H1 (cell line): ENCODE measurements around the gene TNIK. TPM values are rescaled to one million over a fixed set of nuclear protein-coding genes. Genes with fewer than 3 reads are reported as not detected.

ENCODE experiments used
- CTCF ChIA-PET: fragments of 300-600 bp; sonication (Branson Sonifier 250); formaldehyde crosslinking; loops from one replicate; lab custom pipeline; 2021; ENCODE audit not compliant: partially characterized antibody; lab: Charles Lee
- POLR2A ChIA-PET: fragments of 300-600 bp; sonication (Branson Sonifier 250); formaldehyde crosslinking; loops from one replicate; lab custom pipeline; 2021; ENCODE audit warnings: inconsistent platforms; ENCODE audit not compliant: partially characterized antibody; lab: Charles Lee
- DNase-seq, 2 experiments: peaks; one replicate each; pipeline versions ENCODE4 v3.0.0 to v3.0.0-alpha.2; 2010 to 2022; ENCODE audit warnings: low spot score in 2 of 2, low read depth in 1 of 2, mixed read lengths in 1 of 2
- FAIRE-seq: peaks from 2 replicates; lab custom pipeline; 2011; peaks lifted over from hg19 to GRCh38; lab: Jason Lieb, UNC
- H2AFZ ChIP-seq: 2 replicates; pipeline ENCODE4 v1.8.1; 2012; ENCODE audit warnings: low read length, inconsistent platforms
- H2AK5ac ChIP-seq: 2 replicates; pipeline ENCODE4 v1.6.1; 2013; ENCODE audit warnings: low read depth, low read length
- H2BK120ac ChIP-seq: replicated peaks from 2 replicates; pipeline ENCODE3; 2013; ENCODE audit warnings: low read depth, low read length, inconsistent platforms
- H2BK12ac ChIP-seq: 2 replicates; pipeline ENCODE4 v1.6.1; 2013; ENCODE audit warnings: low read depth, low read length
- H2BK15ac ChIP-seq: 2 replicates; pipeline ENCODE4 v1.6.1; 2013; ENCODE audit warnings: low read length
- H2BK20ac ChIP-seq: 2 replicates; pipeline ENCODE4 v1.6.1; 2013; ENCODE audit warnings: low read length
- H2BK5ac ChIP-seq: 2 replicates; pipeline ENCODE4 v1.6.1; 2013; ENCODE audit warnings: low read depth, low read length
- H3K14ac ChIP-seq: 2 replicates; pipeline ENCODE4 v1.6.1; 2013; ENCODE audit warnings: inconsistent platforms; ENCODE audit not compliant: insufficient read length
- H3K18ac ChIP-seq: 2 replicates; pipeline ENCODE4 v1.6.1; 2013; ENCODE audit warnings: low read length; ENCODE audit errors: extremely low read depth
- H3K23ac ChIP-seq: 2 replicates; pipeline ENCODE4 v1.6.1; 2013; ENCODE audit warnings: inconsistent platforms; ENCODE audit not compliant: insufficient read length
- H3K23me2 ChIP-seq: 2 replicates; pipeline ENCODE4 v1.6.1; 2013; ENCODE audit warnings: low read depth, low read length
- H3K27ac ChIP-seq: 2 replicates; pipeline ENCODE4 v1.6.1; 2011; ENCODE audit warnings: low read depth, low read length, inconsistent platforms
- H3K27me3 ChIP-seq, 4 experiments: replicated peaks in 1 of 4; 1 replicate in 1 of 4; 2 replicates in 3 of 4; pipeline versions ENCODE4 v1.6.1 to v1.8.1; 2011 to 2013; ENCODE audit warnings: low read length in 3 of 4, mild to moderate bottlenecking in 3 of 4, inconsistent platforms in 2 of 4, mixed read lengths in 2 of 4, moderate library complexity in 1 of 4; ENCODE audit not compliant: control insufficient read depth in 3 of 4, insufficient read depth in 3 of 4; ENCODE audit errors: extremely low read depth in 1 of 4
- H3K36me3 ChIP-seq, 4 experiments: 2 replicates each; pipeline versions ENCODE4 v1.6.1 to v1.8.1; 2011 to 2013; ENCODE audit warnings: mild to moderate bottlenecking in 4 of 4, low read length in 3 of 4, moderate library complexity in 2 of 4, control low read depth in 1 of 4, inconsistent platforms in 1 of 4; ENCODE audit not compliant: insufficient read depth in 4 of 4, control insufficient read depth in 2 of 4
- H3K4ac ChIP-seq: replicated peaks from 2 replicates; pipeline ENCODE3; 2013; ENCODE audit warnings: low read length, low read depth, mixed read lengths, inconsistent platforms; ENCODE audit not compliant: insufficient read length
- H3K4me1 ChIP-seq, 4 experiments: replicated peaks in 1 of 4; 1 replicate in 1 of 4; 2 replicates in 3 of 4; pipeline versions ENCODE4 v1.6.1 to v1.8.1; 2011 to 2013; ENCODE audit warnings: low read length in 3 of 4, inconsistent platforms in 2 of 4, mixed read lengths in 1 of 4; ENCODE audit not compliant: insufficient read depth in 4 of 4, control insufficient read depth in 3 of 4
- H3K4me2 ChIP-seq, 2 experiments: 2 replicates each; pipeline versions ENCODE4 v1.6.1 to v1.8.1; 2011 to 2013; ENCODE audit warnings: low read depth in 2 of 2, low read length in 2 of 2, control low read depth in 1 of 2, inconsistent platforms in 1 of 2, mild to moderate bottlenecking in 1 of 2; ENCODE audit not compliant: insufficient read depth in 1 of 2
- H3K4me3 ChIP-seq, 4 experiments: fragments of 200-600, 300-600 bp in 1 of 4; sonication (generic), shearing (Covaris generic), sonication (Bioruptor Twin) in 1 of 4; 2 replicates each; pipeline versions ENCODE4 v1.5.1 to v1.8.1; 2011 to 2016; ENCODE audit warnings: low read length in 4 of 4, low read depth in 3 of 4, control low read depth in 2 of 4, inconsistent platforms in 2 of 4, mild to moderate bottlenecking in 2 of 4, mixed read lengths in 1 of 4, moderate library complexity in 1 of 4; ENCODE audit not compliant: insufficient read depth in 2 of 4; ENCODE audit errors: extremely low read depth in 1 of 4
- H3K56ac ChIP-seq: replicated peaks from 2 replicates; pipeline ENCODE3; 2013; ENCODE audit warnings: low read depth, mild to moderate bottlenecking, mixed read lengths, low read length, inconsistent platforms; ENCODE audit not compliant: insufficient read length
- H3K79me1 ChIP-seq: 2 replicates; pipeline ENCODE4 v1.6.1; 2013; ENCODE audit warnings: low read depth, low read length, control low read depth
- H3K79me2 ChIP-seq, 2 experiments: 2 replicates each; pipeline versions ENCODE4 v1.6.1 to v1.8.1; 2012 to 2013; ENCODE audit warnings: low read length in 2 of 2, mild to moderate bottlenecking in 2 of 2, inconsistent platforms in 1 of 2; ENCODE audit not compliant: insufficient read depth in 2 of 2, control insufficient read depth in 1 of 2
- H3K9ac ChIP-seq, 4 experiments: replicated peaks in 1 of 4; 1 replicate in 1 of 4; 2 replicates in 3 of 4; pipeline versions ENCODE4 v1.6.1 to v1.8.1; 2011 to 2013; ENCODE audit warnings: low read depth in 3 of 4, low read length in 3 of 4, control low read depth in 2 of 4, mild to moderate bottlenecking in 2 of 4, moderate library complexity in 2 of 4, inconsistent platforms in 1 of 4; ENCODE audit errors: extremely low read depth in 1 of 4
- H3K9me3 ChIP-seq, 2 experiments: 2 replicates each; pipeline versions ENCODE4 v1.6.1 to v1.8.1; 2012 to 2013; ENCODE audit warnings: mild to moderate bottlenecking in 2 of 2, moderate library complexity in 2 of 2, control low read depth in 1 of 2, inconsistent platforms in 1 of 2, low read depth in 1 of 2, low read length in 1 of 2, mixed read lengths in 1 of 2; ENCODE audit not compliant: insufficient read depth in 2 of 2
- H4K20me1 ChIP-seq, 2 experiments: replicated peaks in 1 of 2; 2 replicates each; pipeline versions ENCODE3 to v1.8.1; 2011 to 2013; ENCODE audit warnings: inconsistent platforms in 2 of 2, low read length in 2 of 2, mild to moderate bottlenecking in 1 of 2; ENCODE audit not compliant: insufficient read depth in 2 of 2, control insufficient read depth in 1 of 2
- H4K5ac ChIP-seq: 2 replicates; pipeline ENCODE4 v1.6.1; 2013; ENCODE audit warnings: low read length, low read depth, mixed read lengths, inconsistent platforms; ENCODE audit not compliant: insufficient read length
- H4K8ac ChIP-seq: 2 replicates; pipeline ENCODE4 v1.8.0; 2013; ENCODE audit warnings: mild to moderate bottlenecking, moderate library complexity, low read length, inconsistent platforms; ENCODE audit not compliant: insufficient read depth; ENCODE audit errors: extremely low read depth
- H4K91ac ChIP-seq: replicated peaks from 2 replicates; pipeline ENCODE3; 2013; ENCODE audit warnings: low read length, mixed read lengths, inconsistent platforms; ENCODE audit not compliant: insufficient read length
- BRCA1 ChIP-seq: IDR thresholded peaks from 2 replicates; pipeline ENCODE4 v1.6.1; 2012; ENCODE audit warnings: low read depth, low read length, improper control_type of control experiment
- CHD2 ChIP-seq: IDR thresholded peaks from 2 replicates; pipeline ENCODE4 v1.6.1; 2012; ENCODE audit warnings: low read length, improper control_type of control experiment
- CREB1 ChIP-seq: IDR thresholded peaks from 2 replicates; pipeline ENCODE4 v1.6.1; 2012; ENCODE audit warnings: inconsistent platforms
- FOSL1 ChIP-seq: IDR thresholded peaks from 2 replicates; pipeline ENCODE4 v1.6.1; 2011; ENCODE audit warnings: mild to moderate bottlenecking, low read depth, low read length, moderate library complexity; ENCODE audit not compliant: insufficient read depth
- GABPA ChIP-seq: IDR thresholded peaks from 2 replicates; pipeline ENCODE4 v1.6.1; 2011; ENCODE audit warnings: mild to moderate bottlenecking, low read length, moderate library complexity, borderline replicate concordance; ENCODE audit not compliant: insufficient read depth
- KDM5A ChIP-seq: fragments of 200-600 bp; IDR thresholded peaks from 2 replicates; pipeline ENCODE4 v1.7.1; 2012; ENCODE audit warnings: mild to moderate bottlenecking, low read length, inconsistent platforms, mixed read lengths
- POLR2AphosphoS5 ChIP-seq: IDR thresholded peaks from 2 replicates; pipeline ENCODE4 v1.6.1; 2011; ENCODE audit warnings: low read depth, low read length
- RBBP5 ChIP-seq: IDR thresholded peaks from 2 replicates; pipeline ENCODE4 v1.7.1; 2012; ENCODE audit warnings: low read depth, mild to moderate bottlenecking, inconsistent platforms, low read length, moderate library complexity, borderline replicate concordance
- RNF2 ChIP-seq: fragments of 200-900, 300-1000 bp; sonication (generic); IDR thresholded peaks from 2 replicates; pipeline ENCODE4 v1.7.1; 2016; ENCODE audit warnings: borderline replicate concordance, low read depth, mild to moderate bottlenecking, antibody characterized with exemption, low read length; ENCODE audit not compliant: poor library complexity, severe bottlenecking; ENCODE audit errors: missing control alignments
- SP4 ChIP-seq: IDR thresholded peaks from 2 replicates; pipeline ENCODE4 v1.6.1; 2012; ENCODE audit warnings: low read length, inconsistent platforms
- YY1 ChIP-seq: IDR thresholded peaks from 2 replicates; pipeline ENCODE4 v1.6.1; 2011; ENCODE audit warnings: low read depth, mild to moderate bottlenecking, low read length
- WGBS, 2 experiments: shearing (Covaris generic) in 1 of 2; methylation state at CpG; one replicate each; pipeline versions ENCODE4 v1.1.6 to v1.1.7; 2013 to 2015; ENCODE audit warnings: low lambda C conversion rate in 2 of 2, mixed read lengths in 2 of 2, inconsistent platforms in 1 of 2, low coverage in 1 of 2, missing lambda C conversion rate in 1 of 2; ENCODE audit not compliant: insufficient replicate concordance in 2 of 2, insufficient coverage in 1 of 2, insufficient read length in 1 of 2; ENCODE audit errors: extremely low coverage in 1 of 2, missing lambda C conversion rate in 1 of 2; 5-methylcytosine and 5-hydroxymethylcytosine counted together
- polyA plus RNA-seq, 7 experiments: library from polyadenylated mRNA; depleted of rRNA in 3 of 7; stranded (reverse) in 5 of 7; unstranded in 2 of 7; fragments of >200 nt in 5 of 7; fragments of 200-250 nt in 2 of 7; gene quantifications; 1 replicate in 5 of 7; 2 replicates in 1 of 7; 4 replicates in 1 of 7; pipeline versions ENCODE4 v1.2.1 to v1.2.3, GENCODE V29; 2011 to 2013; ENCODE audit warnings: missing spikeins in 2 of 7, mixed read lengths in 2 of 7
- total RNA-seq: library from RNA; stranded (reverse); fragmentation: NEBNext Ultra II Directional; extraction: Animal tissue kit (Norgen Biotek cat#: 25700); gene quantifications from 2 replicates; pipeline ENCODE4 v1.2.1, GENCODE V29; 2021
- TF ChIP-seq, protein P1 (sequence below), 3 experiments: IDR thresholded peaks; 1 replicate in 2 of 3; 2 replicates in 1 of 3; pipeline versions ENCODE4 v1.5.1 to v1.6.1; 2011; ENCODE audit warnings: low read length in 3 of 3, mild to moderate bottlenecking in 3 of 3, inconsistent platforms in 2 of 3, low read depth in 1 of 3, moderate library complexity in 1 of 3; ENCODE audit not compliant: insufficient read depth in 1 of 3; ENCODE audit errors: control extremely low read depth in 1 of 3

TNIK gene
- total and polyA plus RNA-seq, 2 of the 8 experiments (the other 6 are each of a cell fraction or from before 2014, with no cell fraction given), result 7.4 to 42.0 TPM

DNA sequence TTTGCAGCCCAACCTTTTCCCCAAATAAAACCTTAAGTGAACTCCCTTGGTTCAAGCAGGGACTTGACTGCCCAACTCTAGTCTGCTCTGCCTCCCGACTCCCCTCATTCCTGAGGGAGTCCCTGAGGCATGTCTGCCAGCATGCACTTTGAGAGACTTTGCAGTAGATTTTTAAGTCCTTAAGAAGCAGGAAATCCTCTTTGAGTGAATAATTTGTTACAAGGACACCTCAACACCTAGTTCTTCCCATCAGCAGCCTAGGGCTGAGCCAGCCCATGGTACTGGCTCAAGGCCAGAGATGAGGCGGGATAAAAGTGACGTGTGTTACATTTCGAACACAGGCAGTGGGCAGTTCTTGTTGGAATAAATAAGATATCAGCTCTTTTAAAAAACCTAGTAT lies 229.3 kb downstream of the TNIK start:
- Histone ChIP-seq H2BK120ac (no peak overlapping the region), H3K23me2 (no peaks in the 10 kb centered on the region), H2BK20ac (no peak overlapping the region), H4K91ac (no peak overlapping the region), H3K4me1 (no peaks in the 10 kb centered on the region), H4K20me1 (no peaks in the 10 kb centered on the region), H3K4ac (no peak overlapping the region), H3K23ac (no peak overlapping the region), H2AK5ac (no peak overlapping the region), H3K27ac (no peak overlapping the region), H3K18ac (no peak overlapping the region), H3K79me2 (no peaks in the 10 kb centered on the region), H4K8ac (no peak overlapping the region), H3K9ac (no peak overlapping the region), H3K79me1 (no peaks in the 10 kb centered on the region; the same call in 1 of the 2 replicates), H3K9me3 (no peaks in the 10 kb centered on the region), H3K56ac (no peak overlapping the region), H3K27me3 (no peaks in the 10 kb centered on the region), H3K4me3 (no peak overlapping the region), H2BK12ac (no peak overlapping the region), H3K36me3 (peaks cover 0 to 4% (median 0%) of the 10 kb centered on the region in 4 experiments; a peak in 3 of 8 replicates), H2BK5ac (no peak overlapping the region), H3K4me2 (no peak overlapping the region), H3K14ac (no peak overlapping the region), H2AFZ (no peak overlapping the region), H2BK15ac (no peak overlapping the region), H4K5ac (no peak overlapping the region)
- ChIA-PET CTCF (interaction anchor here (1.4 kb wide), 1 partner anchor 11 kb away, joined by 5 read pairs; no protein-coding TSS in a partner anchor), POLR2A (no interaction called here)
- DNase-seq (no peak), FAIRE-seq (no peak)
- WGBS, 2 experiments, result 72% methylated on average over 4 of the region's 4 CpGs; no CpG with 5 or more reads in 1 of the 2 experiments
- TF ChIP-seq CHD2 (no peak), BRCA1 (no peak), SP4 (no peak), CREB1 (no peak), FOSL1 (no peak), YY1 (no peak), KDM5A (no peak), RNF2 (no peak), RBBP5 (no peak), GABPA (no peak), POLR2AphosphoS5 (no peak)
- TF ChIP-seq, protein P1, sequence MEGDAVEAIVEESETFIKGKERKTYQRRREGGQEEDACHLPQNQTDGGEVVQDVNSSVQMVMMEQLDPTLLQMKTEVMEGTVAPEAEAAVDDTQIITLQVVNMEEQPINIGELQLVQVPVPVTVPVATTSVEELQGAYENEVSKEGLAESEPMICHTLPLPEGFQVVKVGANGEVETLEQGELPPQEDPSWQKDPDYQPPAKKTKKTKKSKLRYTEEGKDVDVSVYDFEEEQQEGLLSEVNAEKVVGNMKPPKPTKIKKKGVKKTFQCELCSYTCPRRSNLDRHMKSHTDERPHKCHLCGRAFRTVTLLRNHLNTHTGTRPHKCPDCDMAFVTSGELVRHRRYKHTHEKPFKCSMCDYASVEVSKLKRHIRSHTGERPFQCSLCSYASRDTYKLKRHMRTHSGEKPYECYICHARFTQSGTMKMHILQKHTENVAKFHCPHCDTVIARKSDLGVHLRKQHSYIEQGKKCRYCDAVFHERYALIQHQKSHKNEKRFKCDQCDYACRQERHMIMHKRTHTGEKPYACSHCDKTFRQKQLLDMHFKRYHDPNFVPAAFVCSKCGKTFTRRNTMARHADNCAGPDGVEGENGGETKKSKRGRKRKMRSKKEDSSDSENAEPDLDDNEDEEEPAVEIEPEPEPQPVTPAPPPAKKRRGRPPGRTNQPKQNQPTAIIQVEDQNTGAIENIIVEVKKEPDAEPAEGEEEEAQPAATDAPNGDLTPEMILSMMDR (IDR thresholded peaks at IDR 0.05; ENCODE audit: control extremely low read depth in 1 of 3, insufficient read depth in 1 of 3, low read depth in 1 of 3, low read length in 3 of 3), result no peak
